Measurements from ENCODE around the gene C7orf25.

DNA sequence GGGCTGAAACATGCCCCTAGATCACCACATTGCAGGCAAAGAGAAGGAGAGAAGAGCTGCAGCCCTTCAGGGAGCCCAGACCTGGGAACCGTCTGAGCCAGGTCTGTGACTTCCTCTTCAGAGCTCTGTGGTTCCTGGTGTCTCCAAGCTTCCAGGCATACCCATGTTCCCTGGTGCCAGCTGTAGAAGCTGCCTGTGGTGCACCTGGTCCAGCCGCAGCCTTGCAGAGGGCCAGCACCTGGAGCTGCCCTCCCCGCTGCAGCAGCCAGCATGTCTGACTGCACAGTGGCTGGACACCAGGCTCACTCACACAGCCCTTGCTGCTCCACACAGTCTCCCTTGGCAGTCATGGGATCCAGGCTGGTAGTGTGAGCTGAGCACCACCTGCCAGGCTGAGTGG is 33.6 kb downstream of the C7orf25 start:
- TF ChIP-seq CTCF (IDR thresholded peaks at IDR 0.05) (no peak), ZFX (IDR thresholded peaks at IDR 0.05; ENCODE audit: borderline replicate concordance) (no peak)
